Upper lobe of left lung (tissue), 6 donors: ENCODE data around the gene CREB3L2. TPM values are rescaled to one million over a fixed set of nuclear protein-coding genes. Genes with fewer than 3 reads are reported as not detected.
"Not testable (repeated sequence)": the region's sequence is repeated elsewhere in the genome, so short reads cannot be mapped to it uniquely, and the experiment has no call there.

Experiments used
- ATAC-seq, 2 donors: fragments of 200-7000 bp; cut with Tn5 transposase; one replicate each; pipeline ENCODE4 v1.9.1; 2022; ENCODE audit warnings: mild to moderate bottlenecking in 2 of 2, moderate library complexity in 2 of 2; ENCODE audit not compliant: low FRiP score in 2 of 2
- DNase-seq, 2 donors: peaks; one replicate each; pipeline ENCODE4 v3.0.0-alpha.2; 2019 to 2020
- H3K27ac ChIP-seq, 4 donors: fragments of 200-600 bp; sonication (generic); one replicate each; pipeline ENCODE4 v1.5.1; 2016 to 2019
- H3K27me3 ChIP-seq, 4 donors: fragments of 200-600 bp; sonication (generic); one replicate each; pipeline ENCODE4 v1.5.1; 2017 to 2019
- H3K36me3 ChIP-seq, 4 donors: fragments of 200-600 bp; sonication (generic); one replicate each; pipeline ENCODE4 v1.5.1; 2016 to 2019
- H3K4me1 ChIP-seq, 4 donors: fragments of 200-600 bp; sonication (generic); one replicate each; pipeline ENCODE4 v1.5.1; 2018 to 2019
- H3K4me3 ChIP-seq, 4 donors: fragments of 200-600 bp; sonication (generic); one replicate each; pipeline ENCODE4 v1.5.1; 2017 to 2019; ENCODE audit warnings: mild to moderate bottlenecking in 2 of 4, moderate library complexity in 1 of 4
- H3K9me3 ChIP-seq, 4 donors: fragments of 200-600 bp; sonication (generic); one replicate each; pipeline ENCODE4 v1.5.1; 2018 to 2019
- CTCF ChIP-seq, 6 experiments: fragments of 450-650 bp in 4 of 6; fragments of 200-600 bp in 2 of 6; sonication (generic) in 2 of 6; IDR thresholded peaks; one replicate each; pipeline ENCODE4 v1.5.1; 2016 to 2019; ENCODE audit warnings: antibody characterized with exemption in 6 of 6
- EP300 ChIP-seq, 4 donors: sonication (generic); formaldehyde crosslinking; IDR thresholded peaks; one replicate each; pipeline ENCODE4 v1.5.1; 2017; ENCODE audit warnings: antibody characterized with exemption in 4 of 4, control low read depth in 2 of 4
- POLR2A ChIP-seq, 4 donors: fragments of 450-650 bp; IDR thresholded peaks; one replicate each; pipeline ENCODE4 v1.5.1; 2016 to 2017; ENCODE audit warnings: antibody characterized with exemption in 4 of 4, mild to moderate bottlenecking in 2 of 4
- POLR2AphosphoS5 ChIP-seq, 2 donors: sonication (generic); formaldehyde crosslinking; IDR thresholded peaks; one replicate each; pipeline ENCODE4 v1.5.1; 2017; ENCODE audit warnings: antibody characterized with exemption in 2 of 2
- WGBS, 2 donors: methylation state at CpG; one replicate each; pipeline ENCODE4 v1.1.5; 2017 to 2018; 5-methylcytosine and 5-hydroxymethylcytosine counted together
- total RNA-seq, 6 donors: library from RNA; depleted of rRNA in 4 of 6; stranded (reverse); fragments of >200 nt in 4 of 6; gene quantifications; one replicate each; pipeline versions ENCODE4 v1.1.0 to v1.2.1, GENCODE V29; 2016 to 2021
- donor health status: DM: no; HTN: no; CAD: no; lungs with moderate emphysema.
- donor health status: DM: no; HTN: yes; CAD: no; lungs with severe emphysema.

CREB3L2 gene
- total RNA-seq, 6 donors from 2014 or later, result 26.9 to 73.5 (median 34.2) TPM

- WGBS, 2 donors, result 96% methylated on average over 9 of the region's 9 CpGs
- Histone ChIP-seq H3K4me3 (no peak overlapping the region), H3K36me3 (peaks cover 19 to 98% (median 52%) of the 10 kb centered on the region in 4 donors), H3K9me3 (no peaks in the 10 kb centered on the region), H3K27me3 (no peaks in the 10 kb centered on the region), H3K27ac (no peak overlapping the region), H3K4me1 (peaks cover 0 to 7% (median 2%) of the 10 kb centered on the region in 4 donors)
- TF ChIP-seq EP300 (IDR thresholded peaks at IDR 0.05) (no peak), CTCF (IDR thresholded peaks at IDR 0.05) (no peak), POLR2A (IDR thresholded peaks at IDR 0.05) (no peak), POLR2AphosphoS5 (IDR thresholded peaks at IDR 0.05) (no peak)
- no peak for ATAC-seq
- peak in 1 of 2 donors; percentile 62 for DNase-seq
Observed at GRCh38 chr7:137908106-137908505, 93.8 kb downstream of the CREB3L2 start.

DNA sequence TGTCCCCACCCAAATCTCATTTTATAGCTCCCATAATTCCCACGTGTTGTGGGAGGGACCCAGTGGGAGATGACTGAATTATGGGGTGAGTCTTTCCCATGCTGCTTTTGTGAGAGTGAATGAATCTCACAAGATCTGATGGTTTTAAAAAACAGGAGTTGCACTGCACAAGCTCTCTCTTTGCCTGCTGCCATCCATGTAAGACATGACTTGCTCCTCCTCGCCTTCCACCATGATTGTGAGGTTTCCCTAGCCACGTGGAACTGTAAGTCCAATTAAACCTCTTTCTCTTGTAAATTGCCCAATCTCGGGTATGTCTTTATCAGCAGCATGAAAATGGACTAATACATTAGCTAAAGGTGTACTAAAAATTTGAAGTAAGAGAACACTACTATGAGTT lies 95.2 kb downstream of the CREB3L2 start:
- H3K4me3 ChIP-seq, H3K27ac ChIP-seq, H3K27me3 ChIP-seq, H3K4me1 ChIP-seq, H3K9me3 ChIP-seq, ATAC-seq, DNase-seq: not testable (repeated sequence)
- 94 to 100% methylated on average over 4 of the region's 4 CpGs for WGBS, 2 donors
- peaks cover 11 to 93% (median 47%) of the 10 kb centered on the region in 4 donors for H3K36me3 ChIP-seq

GRCh38 chr7:137904833-137905232 lies 97.1 kb downstream of the CREB3L2 start:
- peaks cover 18 to 93% (median 55%) of the 10 kb centered on the region in 4 donors for H3K36me3 ChIP-seq
- DNase-seq, result no peak

DNA sequence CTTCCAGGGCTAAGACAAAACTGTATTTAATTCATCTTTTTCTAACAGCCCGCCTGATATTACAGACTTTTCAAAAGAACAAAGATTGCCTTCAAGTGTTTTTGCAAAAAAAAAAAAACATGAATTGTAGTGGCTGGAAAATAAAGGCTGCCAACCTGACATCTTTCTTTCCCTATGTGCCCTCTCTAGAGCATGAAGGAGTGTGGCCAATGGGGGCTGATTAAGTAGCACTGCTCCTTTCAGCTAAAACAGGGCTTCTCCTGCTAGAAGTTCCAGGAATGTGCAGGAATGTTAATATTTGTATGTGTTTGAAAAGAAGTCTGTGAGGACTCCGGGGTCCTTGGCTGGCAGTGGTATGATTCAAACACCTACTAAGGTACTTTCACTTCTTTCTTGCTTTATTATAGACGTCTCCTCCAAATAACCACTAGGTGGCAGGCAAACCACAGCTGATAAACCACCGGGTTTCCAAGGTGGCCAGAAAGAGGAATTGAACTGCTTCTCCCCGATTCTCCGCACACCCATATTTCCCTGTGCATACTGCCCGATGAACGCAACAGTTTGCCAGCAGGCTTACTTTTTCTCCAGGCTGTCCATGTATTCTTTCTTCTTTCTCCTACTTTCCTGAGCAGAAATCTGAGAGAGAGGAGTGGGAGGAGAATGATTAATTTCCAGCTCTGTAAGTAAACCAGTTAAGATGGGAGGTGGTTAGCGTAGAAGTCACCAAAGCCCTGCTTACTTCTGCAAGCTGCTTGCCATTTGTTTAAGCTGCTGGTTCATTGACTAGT lies 98.3 kb downstream of the CREB3L2 start:
- TF ChIP-seq POLR2AphosphoS5 (IDR thresholded peaks at IDR 0.05), result no peak
- TF ChIP-seq POLR2A (IDR thresholded peaks at IDR 0.05), result no peak
- no peak for TF ChIP-seq EP300 (IDR thresholded peaks at IDR 0.05)
- peak; percentile 62 to 85 (median 83) for TF ChIP-seq CTCF (IDR thresholded peaks at IDR 0.05)
- DNase-seq, result peak in 1 of 2 donors; percentile 71
- Histone ChIP-seq H3K27me3 (no peaks in the 10 kb centered on the region), H3K36me3 (peaks cover 21 to 85% (median 49%) of the 10 kb centered on the region in 4 donors), H3K9me3 (no peaks in the 10 kb centered on the region), H3K4me1 (peaks cover 8 to 12% (median 11%) of the 10 kb centered on the region in 4 donors), H3K4me3 (no peak overlapping the region), H3K27ac (no peak overlapping the region)
- 27 to 28% methylated on average over 9 of the region's 9 CpGs for WGBS, 2 donors
- peak; percentile 82 to 83 for ATAC-seq

More at GRCh38 chr7:137904833-137905232, 97.1 kb downstream of the CREB3L2 start:
- Histone ChIP-seq H3K4me1 (peaks cover 0 to 7% (median 2%) of the 10 kb centered on the region in 4 donors), H3K4me3 (no peak overlapping the region), H3K27ac (no peak overlapping the region), H3K27me3 (no peaks in the 10 kb centered on the region), H3K9me3 (no peaks in the 10 kb centered on the region)
- 53 to 56% methylated on average over 1 of the region's 1 CpG for WGBS, 2 donors
- TF ChIP-seq POLR2AphosphoS5 (IDR thresholded peaks at IDR 0.05), result no peak
- no peak for ATAC-seq

DNA sequence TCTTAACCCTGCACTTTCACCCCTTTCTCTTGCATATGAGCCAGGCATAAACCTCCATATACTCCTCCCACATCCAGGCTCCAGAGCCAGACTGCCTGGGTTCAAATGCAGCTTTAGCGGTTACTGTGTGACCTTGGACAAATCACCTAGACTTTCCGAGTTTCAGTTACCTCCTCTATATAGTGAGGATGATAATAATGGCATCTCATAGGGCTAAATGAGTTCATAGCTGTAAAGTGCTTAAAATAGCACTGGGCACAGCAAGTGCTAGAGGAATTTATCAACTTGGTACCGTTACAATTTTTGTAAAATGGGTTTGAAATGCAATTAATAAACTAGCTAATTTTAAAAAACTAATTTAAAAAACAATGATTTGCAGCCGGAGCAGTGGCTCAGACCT lies 101.7 kb downstream of the CREB3L2 start:
- Histone ChIP-seq H3K27ac (no peak overlapping the region), H3K27me3 (no peaks in the 10 kb centered on the region), H3K36me3 (peaks cover 10 to 80% (median 36%) of the 10 kb centered on the region in 4 donors), H3K4me1 (peaks cover 8 to 12% (median 11%) of the 10 kb centered on the region in 4 donors), H3K9me3 (no peaks in the 10 kb centered on the region), H3K4me3 (no peak overlapping the region)
- ATAC-seq, result no peak
- 91 to 92% methylated on average over 4 of the region's 4 CpGs for WGBS, 2 donors
- no peak for DNase-seq
- TF ChIP-seq EP300 (IDR thresholded peaks at IDR 0.05) (no peak), POLR2AphosphoS5 (IDR thresholded peaks at IDR 0.05) (no peak), CTCF (IDR thresholded peaks at IDR 0.05) (no peak)
